ENCODE measurements around the gene IL17B.

- TF ChIP-seq CTCF (optimal IDR thresholded peaks at IDR 0.05 in 1 of 3, IDR thresholded peaks at IDR 0.05 in 1 of 3, conservative IDR thresholded peaks at IDR 0.05 in 1 of 3; ENCODE audit: extremely low read depth in 1 of 3, insufficient read depth in 2 of 3, low read length in 3 of 3) (no peak), EZH2 (IDR thresholded peaks at IDR 0.05; ENCODE audit: low read length) (no peak)
Measured at GRCh38 chr5:149348518-149348917, 30.6 kb downstream of the IL17B start.

All from keratinocyte (primary cell).